Measurements from ENCODE around the gene PVRIG.
"Not testable (repeated sequence)": the region's sequence is repeated elsewhere in the genome, so short reads cannot be mapped to it uniquely, and the experiment has no call there.

The PVRIG gene

DNA sequence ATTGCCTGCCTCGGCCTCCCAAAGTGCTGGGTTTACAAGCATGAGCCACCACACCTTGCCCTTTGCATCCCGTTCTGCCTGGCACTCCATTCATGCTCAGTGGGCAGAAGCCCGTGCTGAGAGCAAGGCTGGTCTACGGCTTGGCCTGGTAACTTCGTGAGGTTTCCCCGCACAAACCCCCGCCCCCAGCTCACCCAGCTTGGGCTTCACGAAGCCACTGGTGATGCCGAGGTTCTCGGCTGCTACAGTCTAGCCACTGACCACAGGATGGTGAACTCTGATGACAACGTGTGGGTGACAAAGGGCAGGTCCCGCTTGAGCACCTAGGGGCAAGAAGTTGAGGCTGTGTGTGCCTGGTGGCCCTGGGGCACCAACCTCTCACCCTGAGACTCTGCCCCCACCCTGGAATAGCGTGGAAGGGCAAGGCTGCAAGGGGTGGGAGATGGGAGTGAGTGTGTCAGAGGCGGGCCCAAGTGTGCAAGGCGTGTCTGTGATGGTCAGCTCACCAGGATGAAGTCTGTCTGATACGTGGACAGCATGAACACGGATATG is 3.7 kb downstream of the PVRIG start:
- not testable (repeated sequence) for DNase-seq (ENCODE audit: low read depth, low spot score); H3K27ac ChIP-seq

DNA sequence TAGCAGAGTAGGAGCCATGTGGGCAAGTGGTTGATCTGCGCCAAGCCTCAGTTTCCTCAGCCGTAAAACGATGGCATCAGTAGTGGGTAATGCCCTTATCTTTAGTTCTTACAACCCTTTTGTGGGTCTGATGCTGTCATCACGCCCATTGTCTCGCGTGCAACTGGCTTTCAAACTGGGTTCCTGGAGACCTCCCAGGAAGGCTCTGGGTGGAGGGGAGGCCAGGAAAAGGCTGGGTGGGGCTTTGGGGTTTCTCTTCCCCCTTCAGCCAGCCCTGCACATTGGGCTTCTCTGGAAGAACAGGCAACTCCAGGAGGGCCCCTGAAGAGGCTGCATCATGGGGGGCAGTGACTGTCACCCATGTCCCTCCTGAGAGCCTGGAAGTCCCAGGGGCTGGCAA is 5.1 kb downstream of the PVRIG start:
- H3K27ac ChIP-seq; DNase-seq (ENCODE audit: low read depth, low spot score): not testable (repeated sequence)

- not testable (repeated sequence) for H3K27ac ChIP-seq; DNase-seq (ENCODE audit: low read depth, low spot score)
These were observed 15.0 kb downstream of the PVRIG start for GRCh38 chr7:100234660-100235317.

GRCh38 chr7:100239975-100240374 is 20.2 kb downstream of the PVRIG start:
- H3K27ac ChIP-seq; DNase-seq (ENCODE audit: low read depth, low spot score): not testable (repeated sequence)

DNA sequence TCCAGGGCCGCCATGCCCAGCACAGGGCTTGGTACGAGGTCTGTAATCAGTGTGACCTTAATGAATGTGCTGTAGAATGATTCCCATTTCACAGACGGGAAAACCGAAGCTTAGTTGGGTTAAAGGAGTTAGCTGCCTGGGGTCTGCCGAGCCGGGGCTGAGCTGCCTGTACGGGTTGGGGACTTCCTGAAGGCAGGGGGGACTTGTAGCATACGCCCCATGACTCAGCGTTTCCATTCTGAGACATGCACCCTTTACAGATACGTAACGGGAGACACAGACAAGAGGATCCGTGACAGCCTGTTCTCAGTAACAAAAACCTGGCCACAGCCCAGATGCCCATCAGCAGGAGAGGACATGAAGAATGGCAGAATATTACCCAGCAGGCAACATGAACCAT is 23.6 kb downstream of the PVRIG start:
- not testable (repeated sequence) for DNase-seq (ENCODE audit: low read depth, low spot score); H3K27ac ChIP-seq

- not testable (repeated sequence) for H3K27ac ChIP-seq; DNase-seq (ENCODE audit: low read depth, low spot score)
These were observed 25.3 kb downstream of the PVRIG start for GRCh38 chr7:100244988-100245605.

GRCh38 chr7:100246121-100246864 is 26.5 kb downstream of the PVRIG start:
- not testable (repeated sequence) for DNase-seq (ENCODE audit: low read depth, low spot score); H3K27ac ChIP-seq

GRCh38 chr7:100246865-100247137 is 27.1 kb downstream of the PVRIG start:
- H3K27ac ChIP-seq; DNase-seq (ENCODE audit: low read depth, low spot score): not testable (repeated sequence)

GRCh38 chr7:100247152-100247757 is 27.5 kb downstream of the PVRIG start:
- no peak overlapping the region for H3K27ac ChIP-seq

GRCh38 chr7:100248483-100248882 is 28.7 kb downstream of the PVRIG start:
- no peak overlapping the region for H3K27ac ChIP-seq

More at GRCh38 chr7:100247152-100247757, 27.5 kb downstream of the PVRIG start:
- peak; percentile 78 for DNase-seq (ENCODE audit: low read depth, low spot score)

DNA sequence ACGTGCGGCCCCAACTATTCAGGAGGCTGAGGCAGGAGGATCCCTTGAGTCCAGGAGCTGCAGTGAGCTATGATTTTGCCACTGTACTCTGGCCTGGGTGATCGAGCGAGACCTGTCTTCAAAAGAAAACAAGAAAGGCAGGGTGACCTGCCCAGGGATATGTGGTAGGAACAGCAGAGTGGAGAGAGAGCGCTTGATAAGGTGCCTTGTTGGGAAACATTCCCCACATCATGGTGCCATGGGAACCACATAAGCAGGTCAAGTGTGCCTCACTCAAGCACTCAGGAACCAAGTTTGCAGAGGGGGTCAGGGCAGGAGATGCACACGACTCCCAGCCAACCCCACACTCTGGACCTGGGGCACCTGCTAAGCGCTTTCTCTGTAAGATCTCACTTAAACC is 37.3 kb downstream of the PVRIG start:
- no peak overlapping the region for H3K27ac ChIP-seq
- no peak for DNase-seq (ENCODE audit: low read depth, low spot score)

More at GRCh38 chr7:100248483-100248882, 28.7 kb downstream of the PVRIG start:
- DNase-seq (ENCODE audit: low read depth, low spot score) = no peak

DNA sequence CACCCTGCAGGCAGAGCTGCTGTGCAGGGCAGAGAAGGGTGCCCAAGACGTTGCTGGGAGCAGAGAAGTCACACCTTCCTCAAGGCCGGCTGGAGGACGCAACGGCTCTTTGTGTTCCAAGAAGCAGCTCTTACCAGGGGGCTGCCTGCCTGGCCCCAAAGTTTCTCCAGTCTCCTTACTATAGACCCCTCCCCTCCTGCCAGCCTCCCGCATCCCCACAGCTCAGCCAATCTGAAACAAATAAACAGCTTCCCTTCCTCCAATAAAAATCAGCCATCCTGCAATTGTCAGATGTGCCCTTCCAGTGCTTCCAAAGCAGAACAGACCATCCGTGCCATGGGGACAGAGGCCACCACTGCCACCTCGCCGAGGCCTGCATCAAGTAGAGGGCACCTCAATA is 40.2 kb downstream of the PVRIG start:
- not testable (repeated sequence) for DNase-seq (ENCODE audit: low read depth, low spot score); H3K27ac ChIP-seq

GRCh38 chr7:100262896-100263295 is 43.1 kb downstream of the PVRIG start:
- DNase-seq (ENCODE audit: low read depth, low spot score); H3K27ac ChIP-seq: not testable (repeated sequence)

GRCh38 chr7:100264223-100264622 is 44.5 kb downstream of the PVRIG start:
- not testable (repeated sequence) for DNase-seq (ENCODE audit: low read depth, low spot score); H3K27ac ChIP-seq

DNA sequence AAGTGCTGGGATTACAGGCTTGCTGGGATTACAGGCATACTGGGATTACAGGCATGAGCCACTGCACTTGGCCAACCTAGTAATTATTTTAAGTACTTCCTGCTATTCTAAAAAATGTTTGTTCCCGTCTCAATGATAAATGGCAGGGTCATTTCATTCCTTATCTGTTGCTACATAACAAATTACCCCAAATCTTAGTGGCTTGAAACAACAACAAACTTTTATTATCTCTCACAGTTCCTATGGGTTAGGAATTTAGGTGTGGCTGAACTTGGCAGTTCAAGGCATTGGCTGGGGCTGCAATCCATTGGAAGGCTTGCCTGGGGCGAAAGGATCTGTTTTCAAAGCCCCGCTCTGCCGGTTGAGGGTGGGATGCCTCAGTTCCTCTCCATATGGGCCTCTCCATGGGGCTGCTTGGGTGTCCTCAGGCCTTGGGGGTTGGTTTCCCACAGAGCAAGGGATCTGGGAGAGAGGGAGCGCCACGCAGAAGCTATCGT is 45.0 kb downstream of the PVRIG start:
- H3K27ac ChIP-seq; DNase-seq (ENCODE audit: low read depth, low spot score): not testable (repeated sequence)

- not testable (repeated sequence) for H3K27ac ChIP-seq; DNase-seq (ENCODE audit: low read depth, low spot score)
These were observed 46.1 kb downstream of the PVRIG start for GRCh38 chr7:100265851-100266250.

DNA sequence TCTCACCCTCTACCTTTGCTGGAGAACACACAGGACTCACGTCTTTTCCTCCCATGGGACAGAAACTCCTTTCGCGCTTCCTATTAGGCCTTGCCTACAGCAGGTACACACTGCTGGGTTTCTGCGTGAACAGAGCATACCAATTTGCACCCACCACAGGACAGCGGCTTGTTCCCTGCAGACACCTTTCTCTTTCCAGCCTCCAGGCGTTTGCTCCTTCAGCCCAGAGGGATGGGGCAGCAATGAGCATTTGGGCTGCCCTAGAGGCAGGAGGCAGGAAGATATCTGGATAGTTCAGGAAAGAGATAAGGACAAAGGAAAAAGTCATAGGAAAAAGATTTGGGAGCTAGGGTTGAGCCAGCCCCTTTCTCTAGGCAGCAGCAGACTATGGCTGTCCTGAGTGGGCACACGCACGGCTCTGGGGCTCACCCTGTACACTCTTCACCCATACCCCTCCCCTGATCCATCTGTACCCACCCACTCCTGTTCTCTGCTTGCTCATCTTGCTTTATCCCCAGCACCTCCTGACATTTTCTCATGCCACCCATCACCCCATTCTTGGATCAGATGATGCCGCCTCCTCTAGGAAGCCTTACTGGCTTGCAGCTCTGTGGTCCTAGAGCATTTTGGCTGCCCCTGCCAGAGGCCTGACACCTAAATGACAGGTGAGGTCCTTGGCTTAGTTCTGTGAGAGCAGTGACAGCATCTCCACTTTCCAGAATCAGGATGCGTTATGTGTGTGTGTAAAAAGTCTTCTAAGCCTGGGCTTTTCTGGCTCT is 47.0 kb downstream of the PVRIG start:
- H3K27ac ChIP-seq = no peak overlapping the region
- no peak for DNase-seq (ENCODE audit: low read depth, low spot score)

DNA sequence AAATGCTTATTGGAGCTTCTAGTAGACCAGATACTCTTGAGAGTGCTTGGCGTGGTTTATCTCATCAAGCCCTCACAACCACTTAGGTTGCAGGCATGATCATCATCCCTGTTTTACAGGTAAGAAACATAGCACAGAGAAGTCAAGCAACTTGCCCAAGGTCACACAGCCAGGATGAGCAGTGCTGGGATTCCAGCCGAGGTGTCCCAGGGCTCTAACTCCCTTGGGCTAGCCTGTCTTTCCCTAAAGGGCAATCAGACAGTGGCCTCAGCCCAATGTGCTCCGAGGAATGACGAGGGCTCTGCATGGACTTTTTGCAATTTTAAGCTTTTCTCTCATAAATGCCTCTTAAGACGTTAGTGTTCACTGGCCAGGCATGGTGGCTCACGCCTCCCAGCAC is 47.9 kb downstream of the PVRIG start:
- DNase-seq (ENCODE audit: low read depth, low spot score) = no peak
- H3K27ac ChIP-seq = no peak overlapping the region

DNA sequence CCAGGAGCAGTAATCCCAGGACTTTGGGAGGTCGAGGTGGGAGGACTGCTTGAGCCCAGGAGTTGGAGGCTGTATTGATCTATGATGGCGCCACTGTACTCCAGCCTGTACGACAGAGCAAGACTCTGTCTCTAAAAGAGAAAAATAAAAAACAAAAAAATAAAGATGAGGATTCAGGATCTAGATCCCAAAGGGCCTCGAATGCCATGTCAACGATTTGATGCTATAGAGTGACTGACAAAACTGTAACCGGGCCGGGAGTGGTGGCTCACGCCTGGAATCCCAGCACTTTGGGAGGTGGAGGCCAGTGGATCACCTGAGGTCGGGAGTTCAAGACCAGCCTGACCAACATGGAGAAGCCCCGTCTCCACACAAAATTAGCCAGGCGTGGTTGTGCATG is 49.1 kb downstream of the PVRIG start:
- DNase-seq (ENCODE audit: low read depth, low spot score); H3K27ac ChIP-seq: not testable (repeated sequence)
